Adrenal gland (tissue), 12 donors: ENCODE measurements around the gene SLC35F1. TPM values are rescaled to one million over a fixed set of nuclear protein-coding genes. Genes with fewer than 3 reads are reported as not detected.

Experiments used
- DNase-seq, 7 donors: peaks; one replicate each; pipeline ENCODE4 v3.0.0-alpha.2; 2019 to 2020
- H3K27ac ChIP-seq, 5 donors: fragments of 200-600 bp; sonication (generic) in 4 of 5; 1 replicate in 3 of 5; 2 replicates in 2 of 5; pipeline versions ENCODE4 v1.5.1 to v1.8.0; 2016 to 2020; ENCODE audit warnings: mild to moderate bottlenecking in 1 of 5
- H3K27me3 ChIP-seq: fragments of 200-600 bp; 2 replicates; pipeline ENCODE4 v1.8.0; 2021
- H3K36me3 ChIP-seq, 2 donors: fragments of 200-600 bp; replicated peaks in 1 of 2; 1 replicate in 1 of 2; 2 replicates in 1 of 2; pipeline versions ENCODE4 v1.5.1 to v1.8.0; 2018 to 2022
- H3K4me1 ChIP-seq, 2 donors: fragments of 200-600 bp; replicated peaks in 1 of 2; 1 replicate in 1 of 2; 2 replicates in 1 of 2; pipeline versions ENCODE4 v1.5.1 to v1.8.0; 2018 to 2021
- H3K4me3 ChIP-seq, 4 donors: fragments of 200-600 bp; sonication (generic) in 3 of 4; one replicate each; pipeline ENCODE4 v1.5.1; 2016 to 2018
- H3K9me3 ChIP-seq, 3 donors: fragments of 200-600 bp; sonication (generic) in 1 of 3; replicated peaks in 1 of 3; 1 replicate in 2 of 3; 2 replicates in 1 of 3; pipeline versions ENCODE4 v1.5.1 to v1.8.0; 2016 to 2021
- CTCF ChIP-seq, 6 experiments: fragments of 450-650 bp in 4 of 6; fragments of 200-600 bp in 2 of 6; sonication (generic) in 1 of 6; IDR thresholded peaks; 1 replicate in 5 of 6; 2 replicates in 1 of 6; pipeline versions ENCODE4 v1.5.1 to v1.8.0; 2016 to 2021; ENCODE audit warnings: antibody characterized with exemption in 6 of 6, mild to moderate bottlenecking in 2 of 6, moderate library complexity in 1 of 6
- POLR2A ChIP-seq, 2 donors: fragments of 450-650 bp; IDR thresholded peaks; one replicate each; pipeline ENCODE4 v1.6.1; 2017; ENCODE audit warnings: antibody characterized with exemption in 2 of 2, mild to moderate bottlenecking in 2 of 2, moderate library complexity in 1 of 2
- WGBS, 4 donors: extraction: QIAGEN DNeasy Blood & Tissue Kit in 2 of 4; methylation state at CpG; one replicate each; pipeline versions ENCODE4 v1.1.5 to v1.1.7; 2013 to 2017; 5-methylcytosine and 5-hydroxymethylcytosine counted together
- intact Hi-C, 2 donors: fragments of 100-400 bp; cut with DNase I; formaldehyde crosslinking; loops; one replicate each; pipeline versions ENCODE4 v1.14.1 to v1.15.0; 2022 to 2023
- polyA plus RNA-seq, 3 donors: library from polyadenylated mRNA; stranded (reverse); fragments of 200-250 nt in 2 of 3; fragments of 350-450 nt in 1 of 3; fragmentation: Illumina TruSeq in 1 of 3; extraction: RNeasy Lipid Tissue Mini Kit (QIAGEN cat#74804) in 1 of 3; gene quantifications; one replicate each; pipeline ENCODE4 v1.2.3, GENCODE V29; 2013 to 2014
- total RNA-seq, 9 donors: library from RNA; depleted of rRNA in 4 of 9; stranded (reverse); fragments of >200 nt in 4 of 9; fragments of 120-200 nt in 1 of 9; fragmentation: NEBNext Ultra II Directional in 1 of 9; extraction: Animal tissue kit (Norgen Biotek cat#: 25700) in 1 of 9; gene quantifications; one replicate each; pipeline versions ENCODE4 v1.1.0 to v1.2.4, GENCODE V29; 2013 to 2023
- donor health status: healthy with polysubstance abuse.
- donor health status: Bipolar disorder and iron deficiency.
- donor health status: DM: yes; HTN: yes; CAD: no.
- donor health status: DM: no; HTN: no; CAD: no.
- donor health status: DM: no; HTN: no; CAD: no.
- donor health status: DM: yes; HTN: yes; CAD: no.

Gene SLC35F1
- total and polyA plus RNA-seq, 12 donors: 0.32 to 4.0 (median 1.7) TPM

DNA sequence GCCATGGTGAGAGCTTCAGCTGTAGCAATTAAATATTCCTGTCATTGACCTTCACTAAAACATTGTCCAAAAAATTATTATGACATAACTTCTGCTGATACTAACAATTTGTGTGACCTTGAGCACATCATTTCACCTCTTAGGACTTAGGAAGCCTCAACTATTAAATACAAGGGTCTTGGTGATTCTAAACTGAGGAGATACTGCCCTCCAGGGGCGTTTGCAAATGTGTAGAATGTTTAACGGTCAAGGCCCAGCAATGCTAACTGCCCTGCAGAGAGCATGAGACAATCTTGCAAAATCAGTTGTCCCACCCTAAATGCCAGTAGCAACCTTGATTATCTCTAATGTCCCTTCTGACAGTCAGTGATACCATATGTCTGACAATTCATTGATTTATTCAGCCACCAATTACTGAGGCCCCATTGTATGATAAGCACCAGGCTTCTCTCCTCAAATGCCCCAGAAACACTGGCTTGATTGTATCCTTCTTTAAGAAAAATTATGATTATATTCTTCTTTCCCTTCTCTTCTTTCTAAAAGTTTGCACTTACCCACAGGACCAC is 356.9 kb downstream of the SLC35F1 start:
- Histone ChIP-seq H3K27me3 (no peaks in the 10 kb centered on the region), H3K4me1 (no peaks in the 10 kb centered on the region), H3K9me3 (no peaks in the 10 kb centered on the region), H3K36me3 (no peaks in the 10 kb centered on the region), H3K4me3 (no peak overlapping the region), H3K27ac (no peak overlapping the region)
- 11 to 23% (median 18%) methylated on average over 2 of the region's 2 CpGs for WGBS, 4 donors
- intact Hi-C loops: loop anchor here in 1 of 2 donors (5.0 kb wide), 1 partner anchor 287 kb away; no protein-coding TSS in a partner anchor
- TF ChIP-seq CTCF (IDR thresholded peaks at IDR 0.05) (peak; percentile 20 to 67 (median 57)), POLR2A (IDR thresholded peaks at IDR 0.05) (no peak)
- peak; percentile 26 to 62 (median 34) for DNase-seq

DNA sequence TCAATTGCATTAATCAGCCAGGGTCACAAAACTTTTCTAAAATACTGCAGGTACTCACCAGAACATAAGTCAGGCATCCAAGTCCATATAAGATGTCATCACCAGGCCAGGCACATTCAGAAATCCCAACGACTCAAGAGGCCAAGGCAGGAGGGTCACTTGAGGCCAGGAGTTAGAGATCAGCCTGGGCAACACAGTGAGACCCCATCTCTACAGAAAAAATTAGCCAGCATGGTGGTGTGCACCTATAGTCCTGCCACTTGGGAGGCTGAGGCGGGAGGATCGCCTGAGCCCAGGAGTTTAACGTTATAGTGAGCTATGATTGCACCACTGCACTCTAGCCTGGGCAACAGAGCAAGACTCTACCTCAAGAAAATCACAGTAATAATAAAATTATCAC is 362.6 kb downstream of the SLC35F1 start:
- H3K27ac ChIP-seq: no peak overlapping the region
- H3K27me3 ChIP-seq: no peaks in the 10 kb centered on the region
- intact Hi-C loops: no loop called here
- no peaks in the 10 kb centered on the region for H3K36me3 ChIP-seq
- H3K4me1 ChIP-seq: no peaks in the 10 kb centered on the region
- no peak for TF ChIP-seq POLR2A (IDR thresholded peaks at IDR 0.05)
- no peak for TF ChIP-seq CTCF (IDR thresholded peaks at IDR 0.05)
- DNase-seq: no peak
- 83 to 90% (median 88%) methylated on average over 4 of the region's 4 CpGs for WGBS, 4 donors
- H3K9me3 ChIP-seq: no peaks in the 10 kb centered on the region
- H3K4me3 ChIP-seq: no peak overlapping the region

DNA sequence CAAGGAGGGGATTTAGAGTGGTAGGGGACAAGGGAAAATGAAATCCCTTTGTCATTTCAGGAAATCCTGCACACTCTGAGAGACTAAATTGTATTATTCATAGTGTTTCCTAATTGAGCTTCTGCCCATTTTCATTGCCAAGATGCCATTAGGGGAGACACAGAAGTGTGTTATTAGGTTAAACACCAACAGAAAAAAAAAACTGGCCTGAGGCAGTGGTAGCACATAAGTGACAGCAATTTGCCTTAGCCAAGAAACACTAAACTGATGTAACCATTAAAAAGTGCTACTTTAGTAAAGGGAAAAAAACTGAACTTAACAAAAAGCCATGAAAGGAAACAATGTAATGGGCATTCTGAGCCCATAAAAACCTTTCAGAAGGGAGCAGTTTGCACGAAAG is 370.6 kb downstream of the SLC35F1 start:
- no peak overlapping the region for H3K4me3 ChIP-seq
- intact Hi-C loops: no loop called here
- TF ChIP-seq POLR2A (IDR thresholded peaks at IDR 0.05): no peak
- TF ChIP-seq CTCF (IDR thresholded peaks at IDR 0.05): no peak
- H3K27ac ChIP-seq: no peak overlapping the region
- H3K36me3 ChIP-seq: no peaks in the 10 kb centered on the region
- no peaks in the 10 kb centered on the region for H3K27me3 ChIP-seq
- 53 to 68% (median 58%) methylated on average over 1 of the region's 1 CpG for WGBS, 4 donors
- H3K4me1 ChIP-seq: no peaks in the 10 kb centered on the region
- no peak for DNase-seq
- no peaks in the 10 kb centered on the region for H3K9me3 ChIP-seq

DNA sequence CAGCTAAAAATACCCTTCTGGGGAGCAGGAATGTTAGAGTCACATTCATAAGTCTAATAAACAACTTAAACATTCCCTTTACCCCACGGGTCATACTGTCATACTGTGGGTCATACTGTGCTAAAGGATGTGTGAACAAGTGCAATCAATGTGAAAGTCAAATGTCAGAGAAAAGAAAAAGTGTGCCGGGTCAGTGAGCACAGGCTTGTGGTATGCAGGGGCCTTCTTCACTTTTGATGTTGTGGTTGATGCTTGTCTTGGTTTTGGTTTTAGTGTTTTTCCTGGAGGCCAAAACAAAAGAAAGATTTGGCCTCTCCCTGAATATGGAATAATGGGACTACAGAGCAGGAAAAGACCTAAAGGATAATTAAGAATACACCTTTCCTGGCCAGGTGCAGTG is 373.1 kb downstream of the SLC35F1 start:
- no peaks in the 10 kb centered on the region for H3K36me3 ChIP-seq
- 53 to 67% (median 62%) methylated on average over 2 of the region's 2 CpGs for WGBS, 4 donors
- DNase-seq: no peak
- no peaks in the 10 kb centered on the region for H3K9me3 ChIP-seq
- H3K4me3 ChIP-seq: no peak overlapping the region
- H3K27ac ChIP-seq: no peak overlapping the region
- intact Hi-C loops: loop anchor here (5.0 to 10.0 kb wide), 5 partner anchors 225 to 525 kb away; no protein-coding TSS in a partner anchor
- no peaks in the 10 kb centered on the region for H3K4me1 ChIP-seq
- TF ChIP-seq CTCF (IDR thresholded peaks at IDR 0.05) (no peak), POLR2A (IDR thresholded peaks at IDR 0.05) (no peak)
- no peaks in the 10 kb centered on the region for H3K27me3 ChIP-seq
